Fibroblast of skin of scalp (primary cell): ENCODE measurements around the gene SERPINB1. TPM values are rescaled to one million over a fixed set of nuclear protein-coding genes. Genes with fewer than 3 reads are reported as not detected.
"Not testable (repeated sequence)": the region's sequence is repeated elsewhere in the genome, so short reads cannot be mapped to it uniquely, and the experiment has no call there.

ENCODE experiments used
- DNase-seq: peaks from one replicate; pipeline ENCODE4 v3.0.0-alpha.2; 2013
- polyA plus RNA-seq, 2 experiments: library from polyadenylated mRNA; unstranded; fragments of 120-200 nt; gene quantifications; one replicate each; pipeline ENCODE4 v1.2.1, GENCODE V29; 2013; ENCODE audit not compliant: insufficient read length in 2 of 2

The SERPINB1 gene
- polyA plus RNA-seq (2013, experiment 1 of 2; ENCODE audit: insufficient read length): 13.9 TPM
- 13.2 TPM for polyA plus RNA-seq (2013, experiment 2 of 2; ENCODE audit: insufficient read length)

DNA sequence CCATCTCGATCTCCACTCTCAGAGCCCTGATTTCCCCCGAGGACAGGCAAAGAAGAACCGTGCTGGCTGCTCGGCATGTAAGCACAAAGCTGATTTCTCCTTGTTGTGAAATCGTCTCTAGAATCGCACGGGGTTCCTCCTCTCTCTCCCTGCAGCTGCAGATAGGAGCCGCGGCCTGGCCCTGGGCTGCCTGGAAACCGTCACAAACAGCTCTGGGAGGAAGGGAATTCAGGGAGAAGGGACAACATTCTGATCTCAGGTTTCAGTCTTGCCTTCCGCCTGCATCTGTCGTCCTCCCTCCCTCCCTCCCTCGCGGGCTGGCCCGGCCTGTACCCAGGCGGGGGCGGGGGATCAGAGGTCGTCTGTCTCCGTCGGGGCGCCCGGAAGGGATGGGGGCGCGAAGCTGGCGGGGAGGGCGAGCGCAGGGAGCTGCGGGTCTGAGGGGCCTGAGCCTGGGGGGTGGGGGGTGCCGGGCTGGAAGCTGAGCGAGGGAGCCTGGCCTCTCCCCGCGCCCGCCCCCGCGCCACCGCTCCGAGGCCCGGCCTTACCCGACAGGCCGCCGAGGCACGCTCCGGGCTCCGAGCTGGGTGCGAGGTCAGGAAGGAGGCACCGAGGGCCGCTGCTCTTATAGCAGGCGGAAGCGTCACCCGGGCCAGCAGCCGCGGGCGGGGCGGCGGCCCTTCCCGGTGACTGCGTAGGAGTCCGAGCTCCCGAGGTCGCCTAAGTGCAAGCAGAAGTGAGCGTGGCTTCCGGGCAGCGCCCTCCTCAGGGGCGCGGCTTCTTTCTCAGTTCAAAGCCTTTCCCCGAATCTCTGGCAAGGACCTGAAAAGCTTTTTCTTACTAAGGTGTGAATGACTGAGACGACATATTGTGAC is at the start of gene SERPINB1:
SERPINB1 (minus strand) TSS at position 600 of the 875 bp plus-strand sequence. CDS start 1,277 bp downstream, outside the sequence.
- DNase-seq: peak; percentile 87

DNA sequence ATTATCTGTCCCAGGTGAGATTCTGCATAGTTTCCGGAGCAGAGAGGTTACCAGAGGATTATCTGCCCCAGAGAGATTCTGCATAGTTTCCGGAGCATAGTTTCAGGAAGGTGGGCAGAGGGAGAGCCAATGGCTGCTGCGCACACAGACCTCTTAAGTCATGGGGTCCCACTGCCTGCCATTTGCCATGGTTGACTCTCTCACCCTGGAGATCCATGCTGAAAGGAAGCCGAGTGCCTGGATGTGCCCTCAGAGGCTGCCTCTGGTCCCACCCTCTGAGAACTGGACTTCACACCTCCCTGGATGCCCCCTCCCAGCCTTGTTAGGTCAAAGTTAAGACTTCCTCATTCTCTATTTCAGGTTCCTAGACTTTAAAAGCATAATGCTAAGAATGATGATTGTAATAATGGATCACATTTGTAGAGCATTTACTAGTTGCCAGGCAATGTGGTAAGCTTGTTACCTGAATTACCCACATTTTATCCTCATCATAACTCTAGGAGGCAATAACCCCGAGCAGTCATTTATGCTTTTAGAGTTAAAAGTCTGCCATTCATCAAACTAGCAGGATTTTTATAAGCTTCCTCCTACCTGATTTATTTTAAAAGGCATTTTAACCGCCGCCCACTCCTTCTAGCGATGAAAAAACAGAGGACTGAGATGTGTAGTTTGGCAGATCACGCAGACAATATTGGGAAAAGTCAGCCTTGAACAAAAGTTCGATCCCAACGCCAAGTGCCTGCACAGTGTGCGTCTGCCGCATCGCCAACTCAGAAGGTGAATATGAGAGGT is 49.5 kb upstream of the SERPINB1 start:
- DNase-seq: no peak

DNA sequence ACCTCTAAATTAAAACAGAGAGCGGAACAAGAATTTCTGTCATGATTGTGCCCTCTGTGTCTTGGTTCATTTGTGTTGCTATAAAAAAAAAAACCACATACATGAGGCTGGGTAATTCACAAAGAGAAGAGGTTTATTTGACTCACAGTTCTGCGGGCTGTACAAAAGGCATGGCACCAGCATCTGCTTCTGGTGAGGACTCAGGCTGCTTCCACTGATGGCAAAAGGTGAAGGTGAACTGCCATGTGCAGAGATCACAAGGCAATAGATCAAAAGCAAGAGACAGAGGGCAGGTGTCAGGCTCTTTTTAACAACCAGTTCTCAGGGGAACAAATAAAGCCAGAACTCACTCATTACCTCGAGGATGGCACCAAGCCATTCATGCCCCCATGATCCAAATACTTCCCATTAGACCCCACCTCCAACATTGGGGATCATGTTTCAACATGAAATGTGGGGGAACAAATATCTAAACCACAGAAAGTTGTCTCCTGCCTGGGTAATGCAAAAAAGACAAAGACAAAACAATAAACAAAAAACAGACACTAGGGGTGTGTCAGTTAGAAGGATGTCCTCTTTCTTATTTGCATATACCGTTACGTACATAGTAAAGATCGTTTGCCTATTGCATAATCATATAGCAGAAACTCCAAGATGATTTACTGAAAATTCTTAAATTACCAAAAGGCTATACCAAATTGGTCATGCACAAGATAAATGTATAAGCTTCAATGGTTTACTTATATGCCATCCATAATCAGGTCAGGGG is 44.5 kb upstream of the SERPINB1 start:
- DNase-seq: no peak

DNA sequence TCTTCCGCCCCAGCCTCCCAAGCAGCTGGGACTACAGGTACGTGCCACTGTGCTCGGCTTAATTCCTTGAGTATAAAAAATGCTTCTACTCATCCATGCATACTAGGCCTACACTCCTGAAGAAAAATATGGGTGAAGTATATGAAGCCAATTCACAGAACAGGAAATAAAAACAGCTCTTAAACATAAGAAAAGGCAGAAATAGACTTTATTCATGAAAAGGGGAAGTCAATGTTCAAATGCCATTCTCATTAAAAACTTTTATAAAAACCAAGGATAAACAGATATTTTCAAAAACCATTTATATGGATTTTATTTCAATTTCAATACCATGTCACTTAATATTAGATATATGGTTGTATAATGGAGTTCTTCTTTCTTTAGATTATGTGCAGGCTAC is 43.1 kb upstream of the SERPINB1 start:
- no peak for DNase-seq

DNA sequence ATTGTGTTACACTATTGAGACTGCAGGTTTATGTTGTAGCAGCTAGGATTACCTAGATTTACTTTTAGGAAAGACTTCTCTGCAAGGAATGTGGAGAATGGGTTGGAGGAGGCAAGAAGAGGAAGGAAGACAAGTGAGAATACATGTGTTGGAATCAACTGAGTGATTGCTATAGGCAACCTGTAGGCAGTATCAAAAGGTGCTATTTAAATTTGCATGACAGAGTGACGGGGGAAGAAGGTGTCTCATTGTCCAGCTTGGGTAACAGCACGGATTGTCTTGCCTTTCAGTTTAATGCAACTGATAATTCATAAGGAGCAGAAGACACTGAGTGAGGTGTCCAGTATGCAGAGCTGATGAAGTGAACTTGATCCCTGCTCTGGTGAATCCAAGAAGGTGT is 42.0 kb upstream of the SERPINB1 start:
- DNase-seq: no peak

DNA sequence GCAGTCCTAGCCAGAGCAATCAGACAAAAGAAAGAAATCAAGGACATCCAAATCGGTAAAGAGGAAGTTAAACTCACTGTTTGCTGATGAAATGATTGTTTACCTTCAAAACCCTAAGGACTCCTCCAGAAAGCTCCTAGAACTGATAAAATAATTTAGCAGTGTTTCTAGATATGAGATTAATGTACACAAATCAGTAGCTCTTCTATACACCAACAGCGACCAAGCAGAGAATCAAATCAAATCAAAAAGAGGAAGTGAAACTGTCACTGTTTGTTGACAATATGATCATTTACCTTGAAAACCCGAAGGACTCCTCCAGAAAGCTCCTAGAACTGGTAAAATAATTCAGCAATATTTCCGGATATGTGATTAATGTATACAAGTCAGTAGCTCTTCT is 39.8 kb upstream of the SERPINB1 start:
- DNase-seq: no peak

DNA sequence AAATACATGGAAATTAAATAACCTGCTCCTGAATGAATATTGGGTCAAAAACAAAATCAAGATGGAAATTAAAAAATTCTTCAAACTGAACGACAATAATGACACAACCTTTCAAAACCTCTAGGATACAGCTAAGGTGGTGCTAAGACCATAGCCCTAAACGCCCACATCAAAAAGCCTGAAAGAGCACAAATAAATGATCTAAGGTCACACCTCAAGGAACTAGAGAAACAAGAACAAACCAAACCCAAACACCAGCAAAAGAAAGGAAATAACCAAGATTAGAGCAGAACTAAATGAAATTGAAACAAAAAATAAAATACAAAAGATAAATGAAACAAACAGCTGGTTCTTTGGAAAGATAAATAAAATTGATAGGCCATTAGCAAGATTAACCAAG is 38.5 kb upstream of the SERPINB1 start:
- DNase-seq: not testable (repeated sequence)

DNA sequence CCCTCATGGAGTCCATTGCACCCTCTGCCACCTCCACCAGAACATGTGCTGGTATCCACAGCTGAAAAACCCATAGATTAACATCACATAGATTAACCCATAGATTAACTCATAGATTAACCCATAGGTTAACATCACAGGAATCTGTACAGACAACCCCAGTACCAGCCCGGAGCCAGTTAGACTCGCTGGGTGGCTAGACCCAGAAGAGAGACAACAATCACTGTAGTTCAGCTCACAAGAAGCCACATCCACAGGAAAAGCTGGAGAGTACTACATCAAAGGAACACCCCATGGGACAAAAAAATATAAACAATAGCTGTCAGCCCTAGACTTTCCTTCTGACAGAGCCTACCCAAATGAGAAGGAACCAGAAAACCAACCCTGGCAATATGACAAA is 36.3 kb upstream of the SERPINB1 start:
- DNase-seq: no peak

DNA sequence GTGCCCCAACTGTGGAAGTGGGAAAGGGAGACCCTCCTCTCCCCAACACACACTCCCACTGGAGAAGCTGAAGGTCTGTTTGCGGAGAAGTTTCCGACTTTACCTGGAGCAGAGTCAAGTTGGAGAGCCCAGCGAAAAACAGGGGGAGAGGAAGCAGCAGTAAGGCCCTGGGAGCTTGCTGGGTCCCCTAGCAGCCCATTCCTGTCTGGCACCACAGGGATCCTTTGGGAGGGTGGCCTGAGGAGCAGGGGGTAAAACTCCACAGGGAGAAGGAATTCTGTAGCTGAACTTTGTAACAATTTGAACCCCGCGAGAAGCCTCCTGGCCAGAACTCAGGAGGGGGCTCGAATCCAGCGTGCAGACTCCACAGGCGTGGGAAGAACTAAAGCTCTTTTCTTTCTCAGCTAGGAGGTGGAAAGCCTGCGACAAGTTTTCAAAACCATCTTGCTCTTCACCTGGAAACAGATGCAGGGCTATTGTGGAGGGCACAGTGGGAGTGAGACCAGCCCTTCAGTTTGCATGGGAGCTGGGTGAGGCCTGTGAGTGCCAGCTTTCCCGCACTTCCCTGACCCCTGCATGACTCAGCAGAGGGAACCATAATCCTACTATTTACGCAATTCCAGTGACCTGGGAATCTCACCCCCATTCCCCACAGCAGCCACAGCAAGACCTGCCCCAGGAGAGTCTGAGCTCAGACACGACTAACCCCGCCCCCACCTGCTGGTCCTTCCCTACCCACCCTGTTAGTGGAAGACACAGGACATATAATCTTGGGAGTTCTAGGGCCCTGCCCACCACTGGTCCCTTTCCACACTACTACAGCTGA is 35.6 kb upstream of the SERPINB1 start:
- DNase-seq: peak; percentile 22

DNA sequence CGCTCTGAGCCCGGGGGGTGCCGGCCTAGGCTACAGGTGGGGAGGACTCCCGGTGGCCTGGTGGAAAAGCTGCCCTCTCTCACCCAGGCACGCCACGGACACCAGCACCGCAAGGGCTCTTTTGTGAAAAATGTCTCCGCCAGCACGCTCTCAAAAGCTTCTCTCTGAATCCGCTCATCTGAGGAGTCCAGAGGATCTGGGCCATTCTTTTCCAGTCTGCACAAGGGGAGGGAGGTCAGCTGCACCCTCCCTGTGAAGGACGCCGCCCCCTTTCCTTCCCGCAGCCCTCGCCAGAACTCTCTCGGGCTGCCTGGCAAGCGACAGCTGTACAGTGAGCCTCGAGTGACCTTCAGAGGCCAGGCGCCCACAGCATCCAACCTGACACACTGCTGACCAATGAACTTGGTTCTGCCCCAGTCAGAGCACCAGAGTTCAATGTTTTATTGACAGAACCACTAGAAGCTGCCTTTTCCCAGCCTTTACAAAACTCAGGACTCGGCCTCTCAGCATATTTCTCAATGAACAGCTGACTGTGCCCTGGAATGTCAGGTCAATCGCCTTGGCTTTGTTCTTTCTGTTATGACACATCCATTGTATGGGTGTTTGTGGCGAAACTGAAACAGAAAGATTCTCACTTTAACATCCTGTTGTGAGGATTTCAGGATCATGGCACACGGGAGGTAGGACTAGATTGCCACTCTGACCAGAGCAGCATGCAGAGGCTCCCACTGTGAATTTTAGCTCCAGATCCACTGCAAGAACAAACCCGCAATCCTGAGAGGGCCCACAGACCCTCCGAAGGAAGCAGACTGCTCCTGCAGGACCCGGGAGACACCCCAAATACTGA is 34.8 kb upstream of the SERPINB1 start:
- DNase-seq: peak; percentile 51

DNA sequence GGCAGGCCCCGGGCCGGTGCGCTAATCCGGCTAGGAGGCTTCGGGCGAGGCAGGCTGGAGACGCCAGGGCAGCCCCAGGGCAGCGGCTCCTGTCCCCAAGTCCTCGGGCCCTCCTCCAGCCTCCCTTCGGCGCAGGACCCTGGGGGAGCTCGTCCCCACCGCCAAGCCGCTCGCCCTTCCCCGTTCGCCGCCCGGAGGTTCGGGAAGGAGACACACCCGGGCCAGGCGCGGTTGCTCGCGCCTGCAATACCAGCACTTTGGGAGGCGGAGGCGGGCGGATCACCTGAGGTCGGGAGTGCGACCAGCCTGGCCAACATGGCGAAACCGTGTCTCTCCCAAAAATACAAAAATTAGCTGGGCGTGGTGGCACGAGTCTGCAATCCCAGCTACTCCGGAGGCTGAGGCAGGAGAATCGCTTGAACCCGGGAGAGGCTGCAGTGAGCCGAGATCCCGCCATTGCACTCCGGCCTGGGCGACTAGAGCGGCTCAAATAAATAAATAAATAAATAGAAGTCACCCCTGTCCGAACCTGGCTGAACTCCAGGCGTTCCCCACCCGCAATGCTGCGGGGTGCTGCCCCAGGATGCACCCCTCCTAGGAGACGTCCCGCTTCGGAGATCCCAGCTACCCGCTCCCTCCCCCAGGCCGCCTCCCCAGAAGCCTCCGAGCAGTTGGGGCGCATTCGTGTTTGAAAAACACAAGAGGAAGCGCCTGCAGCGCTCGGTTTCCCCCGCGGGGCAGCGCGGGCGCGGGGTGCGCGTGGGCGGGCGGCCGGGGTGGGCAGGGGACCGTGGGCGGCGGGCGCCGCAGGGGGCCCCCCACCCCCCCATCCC is 33.9 kb upstream of the SERPINB1 start:
- peak; percentile 22 for DNase-seq

DNA sequence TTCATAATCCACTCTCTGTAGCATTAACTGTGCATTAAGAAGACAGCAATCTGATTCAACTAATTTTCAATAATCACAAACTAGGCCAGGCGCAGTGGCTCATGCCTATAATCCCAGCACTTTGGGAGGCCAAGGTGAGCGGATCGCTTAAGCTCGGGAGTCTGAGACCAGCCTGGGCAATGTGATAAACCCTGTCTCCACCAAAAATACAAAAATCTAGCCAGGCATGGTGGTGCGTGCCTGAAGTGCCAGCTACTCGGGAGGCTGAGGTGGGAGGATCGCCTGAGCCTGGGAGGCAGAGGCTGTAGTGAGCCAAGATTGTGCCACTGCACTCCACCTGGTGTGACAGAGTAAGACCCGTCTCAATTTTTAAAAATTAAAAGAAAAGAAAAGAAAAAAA is 32.0 kb upstream of the SERPINB1 start:
- no peak for DNase-seq

DNA sequence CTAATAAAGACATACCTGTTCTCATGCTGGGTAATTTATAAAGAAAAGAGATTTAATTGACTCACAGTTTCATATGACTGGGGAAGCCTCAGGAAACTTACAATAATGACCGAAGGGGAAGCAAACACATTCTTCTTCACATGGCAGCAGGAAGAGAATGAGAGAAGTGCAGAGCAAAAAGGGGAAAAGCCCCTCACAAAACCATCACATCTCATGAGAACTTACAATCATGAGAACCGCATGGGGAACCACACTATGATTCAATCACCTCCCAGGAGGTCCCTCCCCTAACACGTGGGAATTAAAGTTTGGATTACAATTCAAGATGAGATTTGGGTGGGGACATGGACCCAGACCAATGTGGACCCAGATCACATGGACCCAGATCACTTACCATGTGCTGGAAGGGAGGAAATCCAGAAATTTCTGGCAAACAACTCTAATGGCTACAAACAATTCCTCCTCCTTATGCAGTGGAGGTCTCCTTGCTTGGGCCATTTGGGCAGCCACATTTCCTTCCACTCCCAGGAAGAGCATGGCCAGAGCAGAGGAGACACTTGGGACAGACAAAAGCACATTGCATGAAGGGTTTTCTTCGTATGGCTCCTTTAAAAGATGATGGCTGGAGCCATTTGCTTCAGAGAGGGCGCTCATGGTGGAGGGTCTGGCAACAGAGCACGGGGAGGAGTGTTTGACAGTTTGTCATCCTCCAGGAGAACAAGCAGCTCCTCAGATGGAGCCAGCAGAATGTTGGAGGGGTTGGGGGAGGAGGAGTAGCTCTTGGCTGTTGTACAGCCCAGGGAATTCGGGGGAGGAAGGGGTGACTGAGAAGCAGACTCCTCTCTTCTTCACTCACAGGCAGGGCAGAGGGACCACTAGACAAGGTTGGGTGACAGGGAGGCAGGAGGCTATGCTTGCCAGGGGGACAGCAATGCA is 31.0 kb upstream of the SERPINB1 start:
- DNase-seq: no peak

DNA sequence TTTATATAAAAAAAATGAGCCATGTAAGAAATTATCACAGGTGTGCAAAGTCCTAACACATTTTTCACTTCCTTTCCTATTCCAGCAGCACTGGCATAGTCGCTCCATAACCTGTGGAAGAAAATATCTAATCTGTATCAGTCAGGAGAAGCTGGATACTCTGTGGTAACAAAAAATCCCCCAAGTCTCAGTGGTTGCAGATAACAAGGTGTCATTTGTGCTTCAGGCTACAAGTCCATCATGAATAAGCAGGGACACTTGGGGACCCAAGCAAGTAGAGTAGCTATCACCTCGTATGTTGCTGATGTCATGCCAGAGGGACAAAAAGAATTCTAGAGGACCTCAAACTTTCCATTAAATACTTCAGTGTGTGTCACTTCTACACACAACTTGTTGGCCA is 30.3 kb upstream of the SERPINB1 start:
- no peak for DNase-seq

DNA sequence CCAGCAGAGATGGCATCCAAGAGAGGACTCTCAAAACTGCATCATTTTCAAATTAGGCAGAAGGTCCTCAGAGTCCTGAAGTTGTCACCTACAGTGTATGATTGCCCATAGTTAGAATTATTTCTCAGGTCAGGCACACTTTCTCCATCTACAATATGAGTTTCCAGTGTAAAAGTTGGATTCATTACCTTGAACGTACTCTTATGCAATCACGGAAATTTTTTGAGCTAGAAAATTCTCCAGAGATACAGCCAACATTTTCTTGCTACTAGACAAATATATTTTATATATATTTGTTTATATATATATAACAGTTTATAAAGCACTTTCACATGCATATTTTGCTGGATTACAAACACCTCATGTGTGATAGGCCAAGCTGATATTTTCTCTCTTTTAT is 29.4 kb upstream of the SERPINB1 start:
- no peak for DNase-seq

DNA sequence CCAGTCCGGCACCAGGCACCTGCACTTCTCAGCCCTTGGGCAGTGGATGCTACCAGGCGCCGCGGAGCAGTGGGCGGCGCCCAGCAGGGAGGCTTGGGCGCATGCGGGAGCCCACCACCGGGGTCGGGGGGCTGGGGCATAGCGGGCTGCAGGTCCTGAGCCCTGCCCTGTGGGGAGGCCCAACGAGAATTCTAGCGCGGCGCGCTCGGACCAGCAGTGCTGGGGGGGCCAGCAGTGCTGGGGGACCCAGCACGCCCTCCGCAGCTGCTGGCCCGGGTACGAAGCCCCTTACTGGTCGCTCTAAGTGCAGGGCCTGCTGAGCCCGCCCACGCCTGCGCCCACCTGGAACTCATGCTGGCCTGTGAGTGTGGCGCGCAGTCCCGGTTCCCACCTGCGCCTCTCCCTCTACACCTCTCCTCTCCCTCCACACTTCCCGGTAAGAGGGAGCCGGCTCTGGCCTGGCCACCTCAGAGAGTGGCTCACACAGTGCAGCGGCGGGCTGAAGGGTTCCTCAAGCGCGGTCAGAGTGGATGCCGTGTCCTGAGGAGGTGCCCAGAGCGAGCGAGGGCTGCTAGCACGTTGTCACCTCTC is 28.5 kb upstream of the SERPINB1 start:
- no peak for DNase-seq

DNA sequence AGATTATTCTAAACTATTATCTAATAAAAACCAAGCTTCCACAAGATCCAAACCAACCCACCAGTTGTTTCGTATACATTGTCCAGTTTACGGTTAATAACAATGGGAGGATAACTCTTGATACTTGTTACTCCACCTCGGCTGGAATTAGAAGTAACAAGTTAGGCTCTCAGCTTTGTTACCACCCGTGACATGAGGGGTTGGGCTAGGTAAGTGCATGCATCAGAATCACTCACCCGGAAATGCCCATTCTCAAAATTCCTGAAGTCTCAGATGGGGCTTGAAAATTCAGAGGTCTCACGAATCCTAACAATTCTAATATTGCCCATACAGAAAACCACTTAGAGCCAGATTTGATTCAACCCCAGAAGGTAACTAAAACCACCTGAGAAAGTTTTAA is 27.0 kb upstream of the SERPINB1 start:
- DNase-seq: no peak

DNA sequence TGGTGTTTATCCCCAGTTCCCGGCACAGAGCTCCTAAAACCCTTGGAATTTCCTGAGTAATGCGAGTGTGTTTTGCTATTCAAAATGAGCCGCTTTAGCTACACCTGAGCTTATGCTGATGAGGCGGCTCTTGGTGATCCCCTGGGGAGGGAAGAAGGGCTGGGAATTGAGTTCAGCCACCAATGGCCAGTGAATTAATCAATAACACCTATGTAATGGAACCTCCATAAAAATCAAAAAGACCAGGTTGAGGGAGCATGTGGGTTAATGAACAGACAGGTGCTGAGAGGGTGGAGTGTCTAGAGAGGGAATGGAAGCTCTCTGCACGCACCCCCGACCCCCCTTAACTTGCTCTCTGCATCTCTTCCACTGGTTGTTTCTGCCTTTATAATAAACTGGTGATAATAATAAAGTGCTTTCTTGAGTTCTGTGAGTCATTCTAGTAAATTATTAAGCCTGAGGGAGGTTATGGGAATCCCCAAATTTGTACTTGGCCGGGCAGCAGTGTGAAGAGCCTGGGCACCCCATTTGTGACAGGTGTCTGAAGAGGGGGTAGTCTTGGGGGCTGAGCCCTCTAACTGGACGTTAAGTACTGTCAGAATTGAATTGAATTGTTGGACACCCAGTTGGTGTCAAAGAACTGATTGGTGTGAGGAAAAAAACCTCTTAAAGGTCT is 24.6 kb upstream of the SERPINB1 start:
- no peak for DNase-seq
